Left lung (tissue), 10 donors: Measurements from ENCODE around the gene BANK1. TPM values are rescaled to one million over a fixed set of nuclear protein-coding genes. Genes with fewer than 3 reads are reported as not detected.
A peak's percentile ranks its signal among the peaks of the same experiment; 100 is the strongest.
"Not testable (repeated sequence)": the region's sequence is repeated elsewhere in the genome, so short reads cannot be mapped to it uniquely, and the experiment has no call there.

Experiments used
- ATAC-seq: fragments of 200-7000 bp; cut with Tn5 transposase; one replicate; pipeline ENCODE4 v1.9.1; 2020; ENCODE audit warnings: moderate library complexity
- DNase-seq, 4 donors: peaks; one replicate each; pipeline ENCODE4 v3.0.0-alpha.2; 2013 to 2020
- H3K27ac ChIP-seq, 2 donors: fragments of 200-600 bp; sonication (generic) in 1 of 2; one replicate each; pipeline versions ENCODE4 v1.5.0 to v1.8.0; 2020 to 2021
- H3K27me3 ChIP-seq, 2 donors: fragments of 200-600 bp; sonication (generic) in 1 of 2; one replicate each; pipeline versions ENCODE4 v1.5.0 to v1.8.0; 2020 to 2021
- H3K36me3 ChIP-seq, 2 donors: fragments of 200-600 bp; sonication (generic) in 1 of 2; one replicate each; pipeline versions ENCODE4 v1.5.0 to v1.8.0; 2020 to 2021
- H3K4me1 ChIP-seq, 2 donors: fragments of 200-600 bp; one replicate each; pipeline ENCODE4 v1.8.0; 2021
- H3K4me3 ChIP-seq, 2 donors: fragments of 200-600 bp; sonication (generic) in 1 of 2; one replicate each; pipeline versions ENCODE4 v1.5.0 to v1.8.0; 2020 to 2021; ENCODE audit warnings: mild to moderate bottlenecking in 1 of 2
- H3K9me3 ChIP-seq, 2 donors: fragments of 200-600 bp; sonication (generic) in 1 of 2; one replicate each; pipeline versions ENCODE4 v1.5.0 to v1.8.0; 2020 to 2021
- CTCF ChIP-seq, 2 donors: fragments of 200-600 bp; sonication (generic) in 1 of 2; IDR thresholded peaks; one replicate each; pipeline versions ENCODE4 v1.5.0 to v1.8.0; 2021; ENCODE audit warnings: antibody characterized with exemption in 2 of 2
- intact Hi-C, 2 donors: fragments of 100-400 bp; cut with DNase I; formaldehyde crosslinking; loops; one replicate each; pipeline versions ENCODE4 v1.11.2 to v1.14.2; 2022
- polyA plus RNA-seq, 6 donors: library from polyadenylated mRNA; unstranded; fragments of 120-200 nt; gene quantifications; one replicate each; pipeline ENCODE4 v1.2.1, GENCODE V29; 2013; ENCODE audit not compliant: insufficient read length in 6 of 6
- total RNA-seq, 2 donors: library from RNA; stranded (reverse); fragmentation: NEBNext Ultra II Directional; extraction: Animal tissue kit (Norgen Biotek cat#: 25700); gene quantifications; one replicate each; pipeline ENCODE4 v1.2.1, GENCODE V29; 2021
- donor health status: DM: no; HTN: yes; CAD: no.
- donor health status: DM: no; HTN: no; CAD: no.

BANK1 gene
- total and polyA plus RNA-seq, 8 donors: 1.7 to 11.1 (median 2.4) TPM

GRCh38 chr4:101871962-101872676, 81.6 kb downstream of the BANK1 start:
- intact Hi-C loops: no loop called here
- no peak for DNase-seq
- Histone ChIP-seq H3K9me3 (no peaks in the 10 kb centered on the region), H3K27ac (no peak overlapping the region), H3K27me3 (no peaks in the 10 kb centered on the region), H3K36me3 (no peaks in the 10 kb centered on the region), H3K4me1 (no peaks in the 10 kb centered on the region), H3K4me3 (no peak overlapping the region)
- no peak for ATAC-seq
- TF ChIP-seq CTCF (IDR thresholded peaks at IDR 0.05): no peak

DNA sequence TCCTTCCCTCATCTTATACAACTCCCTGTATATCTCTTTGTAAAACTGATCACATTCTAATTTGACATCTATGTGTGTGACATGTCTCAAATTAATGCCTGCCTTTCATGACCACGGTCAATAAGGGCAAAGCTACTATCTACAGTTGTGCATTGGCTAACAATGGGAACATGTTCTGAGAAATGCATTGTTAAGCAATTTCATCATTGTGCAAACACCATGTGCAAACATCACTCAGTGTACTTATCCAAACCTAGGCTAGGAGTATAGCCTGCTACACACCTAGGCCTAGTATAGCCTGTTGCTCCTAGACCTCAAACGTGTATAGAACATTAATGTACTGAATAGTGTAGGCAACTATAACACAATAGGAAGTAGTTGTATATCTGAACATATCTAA, 95.0 kb downstream of the BANK1 start:
- ATAC-seq (peak; percentile 98), DNase-seq (no peak)
- no peak overlapping the region for H3K4me3 ChIP-seq
- intact Hi-C loops: no loop called here
- H3K4me1 ChIP-seq: no peaks in the 10 kb centered on the region
- H3K27me3 ChIP-seq: no peaks in the 10 kb centered on the region
- H3K27ac ChIP-seq: no peak overlapping the region
- H3K36me3 ChIP-seq: no peaks in the 10 kb centered on the region
- no peak for TF ChIP-seq CTCF (IDR thresholded peaks at IDR 0.05)
- peaks cover 0 to 4% of the 10 kb centered on the region in 2 donors for H3K9me3 ChIP-seq

DNA sequence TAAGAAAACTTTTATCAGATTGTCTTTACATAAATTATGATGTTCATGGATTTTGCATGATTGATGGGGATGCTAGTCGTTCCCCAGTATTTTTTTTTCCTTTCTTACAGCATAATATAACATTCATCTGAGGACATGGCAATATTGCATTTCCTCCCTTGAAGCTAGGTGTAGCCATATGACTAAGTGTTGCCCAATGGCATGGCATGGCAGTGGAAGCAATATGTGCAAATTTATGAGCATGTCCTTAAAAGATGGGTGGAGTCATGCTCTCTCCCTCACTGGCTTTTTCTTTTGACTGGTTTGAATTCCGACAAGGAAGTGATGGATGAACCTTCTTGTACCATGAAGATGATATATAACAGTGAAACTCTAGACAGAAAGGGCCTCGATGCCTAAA, 96.3 kb downstream of the BANK1 start:
- DNase-seq: no peak
- intact Hi-C loops: no loop called here
- no peak for ATAC-seq
- H3K9me3 ChIP-seq: peaks cover 0 to 4% of the 10 kb centered on the region in 2 donors
- no peaks in the 10 kb centered on the region for H3K4me1 ChIP-seq
- no peaks in the 10 kb centered on the region for H3K36me3 ChIP-seq
- H3K27ac ChIP-seq: no peak overlapping the region
- TF ChIP-seq CTCF (IDR thresholded peaks at IDR 0.05): no peak
- H3K4me3 ChIP-seq: no peak overlapping the region
- no peaks in the 10 kb centered on the region for H3K27me3 ChIP-seq

- Histone ChIP-seq H3K4me1 (no peaks in the 10 kb centered on the region), H3K27me3 (no peaks in the 10 kb centered on the region), H3K4me3 (no peak overlapping the region), H3K36me3 (no peaks in the 10 kb centered on the region), H3K9me3 (peaks cover 0 to 4% of the 10 kb centered on the region in 2 donors), H3K27ac (no peak overlapping the region)
- no peak for TF ChIP-seq CTCF (IDR thresholded peaks at IDR 0.05)
- DNase-seq (no peak), ATAC-seq (no peak)
- intact Hi-C loops: no loop called here
Observed at GRCh38 chr4:101888472-101888871, 97.9 kb downstream of the BANK1 start.

DNA sequence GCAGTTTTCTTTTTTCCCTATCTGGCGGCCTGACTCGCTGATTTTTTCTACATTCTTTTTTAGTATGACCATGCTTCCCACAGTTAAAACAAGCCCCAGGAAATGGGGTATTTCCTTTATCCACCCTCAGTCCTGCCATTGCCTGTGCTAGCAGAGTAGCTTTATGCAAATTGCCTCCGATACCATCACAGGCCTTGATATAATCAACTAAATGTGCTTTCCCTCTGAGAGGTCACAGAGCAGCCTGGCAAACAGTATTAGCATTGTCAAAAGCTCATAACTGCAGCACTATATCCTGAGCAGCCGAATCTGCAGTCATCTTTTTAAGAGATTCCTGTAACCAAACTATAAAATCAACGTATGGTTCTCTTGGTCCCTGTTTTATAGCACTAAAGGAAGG, 115.0 kb downstream of the BANK1 start:
- DNase-seq, H3K27ac ChIP-seq, H3K4me1 ChIP-seq, H3K36me3 ChIP-seq, ATAC-seq, H3K9me3 ChIP-seq, H3K27me3 ChIP-seq, intact Hi-C loops, H3K4me3 ChIP-seq: not testable (repeated sequence)
